NCI-H1105 treated with DMSO at 0.1 percent for 48 hours (cell line): ENCODE data around the gene AXDND1.
A peak's percentile ranks its signal among the peaks of the same experiment; 100 is the strongest.
"Not testable (repeated sequence)": the region's sequence is repeated elsewhere in the genome, so short reads cannot be mapped to it uniquely, and the experiment has no call there.

Source experiments
- DNase-seq: peaks from one replicate; lab custom pipeline; 2025; lab: John Stamatoyannopoulos, UW

The AXDND1 gene, protein sequence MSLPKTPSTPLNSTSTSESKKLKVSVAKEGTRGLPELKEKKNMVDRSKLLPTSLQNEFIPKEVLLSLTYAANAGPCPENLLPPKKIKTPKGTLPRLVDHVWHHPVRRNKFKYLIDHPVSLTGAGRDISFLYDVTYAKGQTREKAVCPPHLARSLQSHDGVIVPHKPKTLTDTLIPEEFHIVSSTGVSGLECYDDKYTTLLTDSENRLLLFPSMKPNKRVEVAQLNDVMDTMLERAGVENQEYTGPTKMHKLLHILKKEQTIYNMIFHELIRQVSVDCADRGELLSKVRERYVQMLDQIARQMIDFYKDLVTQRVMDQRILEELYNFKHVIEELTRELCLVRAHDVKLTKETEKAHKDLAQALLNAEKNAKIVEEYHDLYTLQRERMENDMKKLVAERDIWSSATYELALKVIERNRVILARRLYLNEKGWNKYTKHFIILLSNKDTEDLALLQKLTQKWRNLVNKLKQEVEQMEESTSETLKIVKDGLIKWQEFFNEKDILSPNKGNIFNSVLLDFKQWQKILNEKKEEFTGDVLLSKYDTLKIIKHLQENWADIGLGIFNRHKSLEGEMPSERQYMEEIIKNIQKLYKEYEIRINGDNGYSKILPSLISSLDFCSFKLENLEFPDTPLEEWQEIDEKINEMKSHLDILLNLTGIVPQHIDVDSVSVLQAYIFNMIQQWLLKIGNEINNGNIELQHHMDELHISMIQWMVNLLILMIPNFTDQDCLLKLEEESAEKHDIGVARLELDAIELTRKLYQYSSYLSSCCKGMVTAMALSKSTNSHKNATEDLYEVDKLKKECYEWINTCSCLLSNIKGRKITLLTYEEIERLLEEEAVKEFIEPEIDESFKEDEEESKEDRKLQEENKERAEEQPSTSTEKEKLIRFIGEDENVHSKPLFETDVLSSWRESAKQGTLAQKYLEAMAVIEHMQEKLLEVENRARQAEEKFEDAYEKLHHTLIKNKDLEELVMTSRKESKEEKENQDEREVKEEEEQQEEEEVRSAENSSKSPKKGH

DNA sequence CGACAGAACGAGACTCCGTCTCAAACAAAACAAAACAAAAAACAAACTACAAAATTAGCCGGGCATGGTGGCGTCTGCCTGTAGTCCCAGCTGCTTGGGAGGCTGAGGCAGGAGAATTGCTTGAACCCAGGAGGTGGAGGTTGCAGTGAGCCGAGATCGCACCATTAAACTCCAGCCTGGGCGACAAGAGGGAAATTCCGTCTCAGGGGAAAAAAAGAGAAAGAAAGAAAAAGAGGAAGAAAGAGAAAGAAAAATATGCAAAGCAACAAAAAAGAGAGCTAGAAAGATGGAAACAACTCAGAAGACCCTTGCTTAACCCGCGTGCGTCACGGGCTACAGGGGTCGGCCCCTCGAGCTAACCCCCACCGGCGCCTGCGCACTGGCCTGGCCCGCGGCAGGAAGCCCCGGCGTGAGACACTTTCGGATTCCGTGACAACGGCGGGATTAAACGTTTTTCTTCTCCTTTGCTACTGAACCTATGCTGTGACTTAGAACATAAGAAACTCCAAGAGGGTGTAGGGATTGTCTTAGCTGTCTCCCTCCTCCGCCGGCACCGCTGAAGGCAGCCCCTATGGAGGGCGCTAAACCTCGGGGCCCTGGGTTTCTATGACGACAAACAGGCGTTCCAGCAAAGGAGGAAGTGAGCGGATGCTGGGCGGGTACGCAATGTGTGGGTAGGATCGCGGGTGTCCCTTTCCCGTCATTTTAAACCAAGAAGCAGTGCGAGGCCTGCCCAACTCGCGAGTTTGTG lies at the start of gene AXDND1:
TSS of gene AXDND1 (plus strand) at position 630 of the 751 bp plus-strand sequence. CDS start 539 bp downstream, outside the sequence.
- peak; percentile 84 for DNase-seq

DNA sequence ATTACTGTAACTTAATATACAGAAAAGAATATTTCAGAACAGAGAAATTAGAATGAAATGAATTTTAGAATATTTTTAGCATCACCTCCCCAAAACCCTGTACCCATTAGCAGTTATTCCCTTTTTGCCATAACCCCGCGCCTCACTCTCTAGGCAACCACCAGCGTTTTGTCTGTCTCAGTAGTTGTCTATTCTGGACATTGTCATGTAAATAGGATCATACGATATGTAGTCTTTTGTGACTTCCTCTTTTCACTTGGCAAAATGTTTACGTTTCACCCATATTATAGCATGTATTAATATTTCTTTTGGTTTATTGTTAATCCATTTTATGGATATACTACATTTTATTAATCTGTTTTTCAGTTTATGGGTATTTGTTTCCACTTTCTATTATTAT lies 47.3 kb upstream of the AXDND1 start:
- DNase-seq, result no peak

DNA sequence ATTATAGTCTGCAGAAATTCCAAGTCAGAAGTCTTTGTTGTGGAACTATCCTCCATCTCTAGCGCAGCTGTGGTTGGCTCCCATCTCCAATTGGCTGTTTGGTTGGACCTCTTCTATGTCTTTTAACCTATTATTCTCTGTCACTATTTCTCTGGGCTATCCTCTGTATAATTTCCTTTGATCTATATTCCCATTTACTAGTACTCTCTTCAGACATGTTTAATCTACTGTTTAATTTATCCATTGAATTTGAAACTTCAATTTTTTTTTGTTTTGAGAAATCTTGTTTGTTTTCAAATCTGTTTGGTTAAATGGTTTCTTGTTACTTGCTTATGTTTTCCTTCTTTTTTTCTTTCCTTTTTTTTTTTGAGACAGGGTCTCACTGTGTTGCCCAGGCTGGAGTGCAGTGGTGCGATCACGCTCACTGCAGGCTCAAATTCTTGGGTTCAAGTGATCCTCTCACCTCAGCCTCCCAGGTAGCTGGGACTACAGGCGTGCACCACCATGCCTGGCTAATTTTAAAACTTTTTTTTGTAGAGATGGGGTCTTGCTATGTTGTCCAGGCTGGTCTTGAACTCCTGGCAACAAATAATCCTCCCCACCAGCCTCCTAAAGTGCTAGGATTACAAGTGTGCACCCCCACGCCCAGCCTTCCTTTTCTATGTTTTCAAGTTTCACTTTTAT lies 44.1 kb upstream of the AXDND1 start:
- DNase-seq, result no peak

DNA sequence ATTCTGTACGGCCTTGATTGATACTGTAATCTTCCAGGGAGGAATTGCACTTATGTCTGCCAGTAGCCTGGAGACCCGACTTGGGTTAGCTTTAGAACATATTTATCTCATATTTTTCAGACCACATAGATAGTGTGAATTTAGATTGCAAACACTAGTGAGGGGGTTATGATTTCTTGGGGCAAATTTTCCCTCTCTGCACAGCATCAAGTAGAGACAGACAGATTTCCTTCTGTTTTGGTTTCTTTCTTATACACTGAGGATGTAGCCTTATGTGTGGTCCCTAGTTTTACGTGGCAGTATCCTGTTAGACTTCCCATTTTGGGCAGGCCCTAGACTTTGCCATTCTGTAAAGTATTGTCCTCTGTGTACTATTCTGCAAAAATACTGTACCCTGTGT lies 43.2 kb upstream of the AXDND1 start:
- no peak for DNase-seq

DNA sequence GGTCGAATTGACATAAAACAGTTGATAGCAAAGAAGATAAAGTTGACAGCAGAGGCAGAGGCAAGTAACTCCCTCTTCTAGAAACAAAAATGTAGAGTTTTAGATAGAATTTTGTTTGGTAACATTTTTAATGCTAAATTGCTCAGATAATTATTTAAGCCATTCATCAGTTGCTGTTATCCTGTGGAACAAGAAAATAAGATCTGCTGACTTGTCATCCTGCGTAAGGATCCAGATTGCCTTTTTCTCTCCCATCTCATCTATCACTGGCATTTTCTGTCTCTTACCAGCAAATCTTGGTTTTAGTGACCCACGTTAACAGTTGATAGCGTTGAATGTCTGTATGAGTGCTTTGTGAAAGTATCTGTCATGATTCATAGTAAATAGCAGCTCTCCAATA lies 42.3 kb upstream of the AXDND1 start:
- no peak for DNase-seq

DNA sequence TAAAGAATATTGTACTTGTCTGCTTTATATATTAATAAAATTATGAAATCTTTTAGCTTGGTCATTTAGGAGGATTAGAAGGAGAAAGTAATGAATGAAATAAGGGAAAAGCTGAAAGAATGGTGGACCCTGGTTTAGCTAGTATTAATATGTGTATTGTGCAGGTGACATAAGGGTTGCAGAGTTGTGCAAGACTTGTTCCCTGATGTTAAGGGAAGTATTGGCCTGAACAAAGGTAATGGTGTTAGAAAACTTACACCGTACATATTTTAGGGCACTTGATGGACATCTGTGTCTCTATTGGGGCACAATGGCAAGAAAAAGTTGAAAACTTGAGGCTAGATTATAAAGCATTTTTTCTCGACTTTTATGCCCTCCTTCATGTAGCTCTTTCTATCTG lies 39.9 kb upstream of the AXDND1 start:
- DNase-seq, result no peak

DNA sequence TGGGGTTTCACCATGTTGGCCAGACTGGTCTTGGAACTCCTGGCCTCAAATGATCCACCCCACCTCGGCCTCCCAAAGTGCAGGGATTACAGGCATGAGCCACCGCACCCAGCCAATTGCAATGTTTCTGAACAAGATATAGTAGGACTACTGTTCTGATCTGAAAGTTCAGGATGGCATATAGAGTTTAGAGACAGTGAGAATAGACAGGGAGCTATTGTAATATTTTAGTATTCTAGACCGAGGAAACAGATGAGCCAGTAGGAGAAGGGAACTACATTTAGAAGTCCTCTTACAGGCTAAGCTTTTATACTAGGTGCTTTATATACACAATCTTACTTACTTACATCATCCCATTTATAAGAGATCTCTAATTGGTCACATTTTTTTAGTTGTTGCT lies 39.0 kb upstream of the AXDND1 start:
- no peak for DNase-seq

DNA sequence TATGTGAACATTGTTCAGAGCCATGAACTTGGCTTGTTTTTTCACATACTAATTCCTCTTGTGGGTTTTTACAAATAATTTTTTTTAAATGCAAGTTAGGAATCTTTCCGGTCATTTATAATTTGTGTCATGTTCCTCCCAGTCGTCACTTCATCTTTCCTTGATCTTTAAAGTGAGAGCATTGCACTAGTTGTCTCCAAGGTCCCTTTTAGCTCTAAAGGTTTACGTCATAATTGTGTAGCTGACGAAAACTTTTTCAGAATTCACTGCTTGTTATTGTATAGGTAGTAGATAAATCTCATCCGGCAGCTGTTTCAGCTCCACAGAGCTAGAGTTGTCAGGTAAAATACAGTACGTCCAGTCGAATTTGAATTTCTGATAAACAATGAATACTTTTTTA lies 38.6 kb upstream of the AXDND1 start:
- no peak for DNase-seq

DNA sequence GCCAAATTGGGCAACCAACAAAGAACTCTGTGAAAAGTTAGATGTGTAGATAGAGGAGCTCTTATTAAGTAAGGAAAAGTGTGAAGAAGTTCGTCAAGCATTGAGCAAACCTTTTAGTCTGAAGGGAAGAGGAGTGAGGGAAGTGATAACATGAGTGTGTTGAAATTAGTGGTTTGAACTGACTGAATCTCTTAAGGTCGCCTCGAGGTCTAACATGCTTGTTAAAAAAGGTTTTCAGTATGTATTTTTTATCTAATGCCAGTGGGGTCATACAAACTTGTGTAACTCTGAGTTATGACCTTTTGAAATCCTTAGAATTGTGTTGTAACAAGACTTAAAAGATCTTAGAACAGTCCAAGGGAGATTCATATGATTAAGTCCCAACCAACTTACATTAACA lies 38.1 kb upstream of the AXDND1 start:
- no peak for DNase-seq

DNA sequence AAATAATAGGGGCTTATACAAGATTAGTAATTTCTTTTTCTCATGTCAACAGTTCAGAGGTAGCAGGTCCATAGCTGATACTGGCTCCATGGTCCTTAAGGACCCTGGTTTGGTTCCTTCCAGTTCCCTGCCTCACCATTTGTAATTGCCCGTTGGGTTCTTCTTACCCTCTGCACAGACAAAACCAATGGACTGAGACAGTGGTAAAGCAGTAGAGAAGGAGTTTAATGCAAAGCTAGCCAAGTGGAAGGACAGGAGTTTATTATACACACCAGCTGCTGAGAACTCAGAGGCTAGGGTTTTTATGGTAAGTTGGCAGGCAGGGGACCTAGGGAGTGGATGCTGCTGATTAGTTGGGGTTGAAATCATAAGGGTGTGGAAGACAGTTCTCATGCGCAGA lies 35.9 kb upstream of the AXDND1 start:
- no peak for DNase-seq

DNA sequence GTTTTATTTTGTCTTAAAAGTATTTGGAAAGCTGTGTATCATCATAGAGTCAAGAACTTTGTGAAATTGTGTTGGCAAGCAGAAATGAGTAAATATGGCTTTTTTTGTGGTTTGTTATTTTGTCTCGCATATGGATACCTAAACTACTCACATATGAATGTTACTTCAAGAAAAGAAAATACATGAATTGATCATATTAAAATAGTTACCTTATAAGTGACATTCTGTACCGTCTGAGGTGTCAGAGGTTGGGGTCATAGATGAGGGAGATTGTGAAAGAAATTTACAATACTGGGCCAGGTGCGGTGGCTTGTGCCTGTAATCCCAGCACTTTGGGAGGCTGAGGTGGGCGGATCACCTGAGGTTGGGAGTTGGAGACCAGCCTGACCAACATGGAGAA lies 31.3 kb upstream of the AXDND1 start:
- no peak for DNase-seq

DNA sequence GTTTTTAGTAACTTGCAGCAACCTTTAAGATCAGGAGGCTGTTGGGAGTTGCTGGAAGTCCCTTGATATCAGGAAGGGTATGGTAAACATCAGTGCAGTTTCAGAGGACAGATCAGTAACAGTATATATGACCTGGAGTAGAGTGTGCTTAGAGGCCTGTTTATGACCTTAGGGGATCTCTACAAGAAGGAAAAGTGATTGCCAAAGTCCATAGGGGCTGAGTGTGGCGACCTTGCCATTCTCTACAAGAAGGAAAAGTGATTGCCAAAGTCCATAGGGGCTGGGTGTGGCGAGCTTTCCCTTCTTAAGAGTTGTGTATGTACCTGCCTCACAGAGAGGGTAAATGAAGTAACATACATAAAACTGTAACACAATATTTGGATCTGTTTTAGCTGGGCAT lies 28.5 kb upstream of the AXDND1 start:
- no peak for DNase-seq

DNA sequence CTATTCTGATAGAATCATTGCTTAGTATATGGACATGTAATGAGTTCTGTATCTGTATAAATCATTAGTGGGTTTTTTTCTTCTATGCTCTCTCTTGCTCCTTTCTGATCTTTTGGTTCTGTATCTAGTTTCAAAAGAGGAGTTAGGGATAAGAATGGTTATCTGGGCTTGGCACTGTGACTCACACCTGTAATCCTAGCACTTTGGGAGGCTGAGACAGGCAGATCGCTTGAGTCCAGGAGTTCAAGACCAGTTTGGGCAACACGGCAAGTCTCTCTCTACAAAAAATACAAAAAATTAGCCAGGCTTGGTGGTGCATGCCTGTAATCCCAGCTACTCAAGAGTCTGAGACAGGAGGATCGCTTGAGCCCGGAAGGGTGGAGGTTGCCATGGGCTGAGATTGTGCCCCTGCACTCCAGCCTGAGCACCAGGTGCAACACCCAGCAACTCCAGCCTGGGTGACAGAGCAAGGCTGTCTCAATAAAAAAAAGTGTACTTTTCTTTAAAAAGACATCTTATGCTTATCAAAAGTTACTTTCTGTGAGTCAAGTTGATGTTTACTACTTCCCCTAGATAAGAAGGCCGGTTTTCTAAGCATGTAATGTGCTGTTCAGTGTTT lies 27.7 kb upstream of the AXDND1 start:
- DNase-seq, result no peak

DNA sequence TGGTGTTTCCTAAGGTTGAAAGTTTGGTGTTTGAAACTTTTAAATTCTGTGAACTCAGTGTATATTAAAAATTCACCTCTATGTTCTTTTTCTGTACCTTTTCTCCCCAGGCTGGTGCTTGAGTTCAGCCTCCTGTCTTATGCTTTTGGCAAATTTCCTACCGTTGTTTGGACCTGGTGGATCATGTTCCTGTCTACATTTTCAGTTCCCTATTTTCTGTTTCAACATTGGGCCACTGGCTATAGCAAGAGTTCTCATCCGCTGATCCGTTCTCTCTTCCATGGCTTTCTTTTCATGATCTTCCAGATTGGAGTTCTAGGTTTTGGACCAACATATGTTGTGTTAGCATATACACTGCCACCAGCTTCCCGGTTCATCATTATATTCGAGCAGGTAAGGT lies 24.9 kb upstream of the AXDND1 start:
- DNase-seq, result no peak

DNA sequence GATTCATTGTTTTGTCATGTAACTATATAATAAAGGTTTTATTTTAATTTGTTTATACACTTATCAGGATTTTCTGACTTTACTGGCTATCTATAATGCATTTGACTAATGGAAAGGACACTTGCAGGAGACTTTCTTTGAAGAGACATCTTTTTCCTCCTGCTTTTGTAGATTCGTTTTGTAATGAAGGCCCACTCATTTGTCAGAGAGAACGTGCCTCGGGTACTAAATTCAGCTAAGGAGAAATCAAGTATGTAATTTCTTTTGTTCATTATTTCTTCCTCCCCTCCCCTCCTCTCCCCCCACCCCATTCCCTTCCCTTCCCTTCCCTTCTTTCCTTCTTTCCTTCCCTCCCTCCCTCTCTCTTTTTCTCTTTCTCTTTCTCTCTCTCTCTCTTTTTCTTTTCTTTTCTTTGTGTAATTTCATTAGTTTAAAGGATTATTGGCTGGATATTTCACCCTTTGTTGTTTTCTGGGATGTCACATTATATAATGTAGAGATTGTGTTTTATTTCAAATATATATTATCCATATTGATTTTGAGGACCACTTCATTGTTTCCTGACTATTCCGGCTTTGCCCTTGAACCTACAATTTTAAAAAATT lies 23.7 kb upstream of the AXDND1 start:
- no peak for DNase-seq

DNA sequence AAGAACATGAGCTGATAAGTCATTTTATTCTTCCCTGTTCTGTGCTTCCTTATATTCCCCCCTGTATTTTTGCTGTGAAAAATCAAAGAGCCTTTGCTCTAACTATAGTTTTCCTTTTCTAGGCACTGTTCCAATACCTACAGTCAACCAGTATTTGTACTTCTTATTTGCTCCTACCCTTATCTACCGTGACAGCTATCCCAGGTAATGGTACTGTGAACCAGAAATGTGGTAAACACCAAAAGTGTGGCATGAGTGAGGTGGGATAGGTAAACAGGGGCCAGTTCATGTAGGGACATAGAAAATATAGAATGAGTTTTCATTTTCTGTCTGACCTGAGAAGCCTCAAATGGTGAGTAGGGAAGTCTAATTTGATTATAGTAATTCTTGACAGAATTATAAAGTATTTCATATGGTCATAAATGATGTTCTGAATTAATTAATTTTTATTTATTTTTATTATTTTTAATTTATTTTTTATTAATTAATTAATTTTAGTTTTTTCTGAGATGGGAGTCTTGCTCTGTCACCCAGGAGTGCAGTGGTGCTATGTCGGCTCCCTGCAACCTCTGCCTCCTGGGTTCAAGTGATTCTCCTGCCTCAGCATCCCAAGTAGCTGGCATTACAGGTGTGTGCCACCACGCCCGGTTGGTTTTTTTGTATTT lies 22.9 kb upstream of the AXDND1 start:
- DNase-seq, result no peak

DNA sequence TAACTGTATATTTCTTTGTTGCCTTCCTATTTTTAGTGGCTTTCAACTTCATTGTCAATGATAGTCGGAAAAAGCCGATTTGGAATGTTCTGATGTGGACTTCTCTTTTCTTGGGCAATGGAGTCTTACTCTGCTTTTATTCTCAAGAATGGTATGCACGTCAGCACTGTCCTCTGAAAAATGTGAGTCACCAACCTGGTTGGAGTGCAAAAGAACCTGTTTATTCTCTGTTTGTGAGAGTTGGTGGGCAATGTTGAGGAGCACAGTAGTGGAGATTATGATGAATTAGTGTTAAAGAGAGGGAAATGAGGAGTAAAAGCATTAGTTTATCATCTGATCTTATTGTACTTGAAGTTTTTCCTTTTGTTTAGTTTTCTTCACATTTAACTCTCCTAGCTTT lies 14.5 kb upstream of the AXDND1 start:
- DNase-seq, result no peak

DNA sequence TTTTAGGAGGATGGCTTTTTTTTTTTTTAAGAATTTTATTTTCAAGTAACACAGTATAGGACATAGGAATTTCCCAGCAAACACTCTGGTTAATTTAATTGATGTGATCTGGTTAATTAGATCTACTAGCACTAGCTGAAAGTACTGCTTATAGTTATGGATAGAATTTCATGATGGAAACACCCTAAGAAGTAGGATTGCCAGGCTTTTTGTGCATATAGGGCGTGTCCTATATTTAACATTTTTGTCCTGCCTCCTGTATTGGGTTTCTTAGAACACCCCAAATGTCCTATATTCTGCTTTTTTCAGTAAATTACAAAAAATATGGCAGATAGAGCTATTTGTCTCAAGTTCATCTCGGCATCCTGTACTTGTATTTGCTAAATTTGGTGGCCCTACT lies 13.5 kb upstream of the AXDND1 start:
- no peak for DNase-seq

DNA sequence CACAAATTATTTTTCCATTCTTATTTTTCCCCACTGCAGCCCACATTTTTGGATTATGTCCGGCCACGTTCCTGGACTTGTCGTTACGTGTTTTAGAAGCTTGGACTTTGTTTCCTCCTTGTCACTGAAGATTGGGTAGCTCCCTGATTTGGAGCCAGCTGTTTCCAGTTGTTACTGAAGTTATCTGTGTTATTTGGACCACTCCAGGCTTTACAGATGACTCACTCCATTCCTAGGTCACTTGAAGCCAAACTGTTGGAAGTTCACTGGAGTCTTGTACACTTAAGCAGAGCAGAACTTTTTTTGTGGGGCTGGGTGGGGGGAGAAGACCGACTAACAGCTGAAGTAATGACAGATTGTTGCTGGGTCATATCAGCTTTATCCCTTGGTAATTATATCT lies 12.2 kb upstream of the AXDND1 start:
- DNase-seq, result no peak

DNA sequence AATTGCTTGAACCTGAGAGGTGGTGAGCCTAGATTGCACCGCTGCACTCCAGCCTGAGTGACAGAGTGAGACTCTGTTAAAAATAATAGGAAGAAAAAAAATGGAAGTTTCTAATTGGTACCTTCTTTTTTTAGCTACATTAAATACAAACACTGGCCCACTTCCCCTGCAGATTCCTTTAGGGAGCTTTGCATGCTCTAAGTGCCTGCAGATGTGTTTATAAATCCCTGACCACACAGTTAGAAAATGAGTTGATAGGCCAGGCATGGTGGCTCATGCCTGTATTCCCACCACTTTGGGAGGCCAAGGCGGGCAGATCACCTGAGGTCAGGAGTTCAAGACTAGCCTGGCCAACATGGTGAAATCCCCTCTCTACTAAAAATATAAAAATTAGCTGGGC lies 4.1 kb upstream of the AXDND1 start:
- not testable (repeated sequence) for DNase-seq
